IPS-18c (cell line): ENCODE data around the gene CDC25C.
"Not testable (repeated sequence)": the region's sequence is repeated elsewhere in the genome, so short reads cannot be mapped to it uniquely, and the experiment has no call there.

Source experiments
- H3K4me3 ChIP-seq: 2 replicates; pipeline ENCODE4 v1.7.0; 2013; ENCODE audit warnings: low read depth, mild to moderate bottlenecking, low read length, moderate library complexity; ENCODE audit not compliant: insufficient read depth
- H3K9me3 ChIP-seq: one replicate; pipeline ENCODE4 v1.6.1; 2013; ENCODE audit warnings: mild to moderate bottlenecking, low read length, moderate library complexity; ENCODE audit not compliant: control insufficient read depth, insufficient read depth

CDC25C gene

GRCh38 chr5:138351517-138351916, 19.9 kb upstream of the CDC25C start:
- Histone ChIP-seq H3K4me3 (no peak overlapping the region), H3K9me3 (peaks cover 3% of the 10 kb centered on the region)

GRCh38 chr5:138351056-138351455, 19.5 kb upstream of the CDC25C start:
- Histone ChIP-seq H3K4me3 (no peak overlapping the region), H3K9me3 (peaks cover 3% of the 10 kb centered on the region)

- peaks cover 3% of the 10 kb centered on the region for H3K9me3 ChIP-seq
- H3K4me3 ChIP-seq = no peak overlapping the region
Observed at GRCh38 chr5:138350563-138350890, 18.9 kb upstream of the CDC25C start.

GRCh38 chr5:138349852-138350562, 18.4 kb upstream of the CDC25C start:
- Histone ChIP-seq H3K9me3 (peaks cover 3% of the 10 kb centered on the region), H3K4me3 (no peak overlapping the region)

GRCh38 chr5:138346889-138347288, 15.3 kb upstream of the CDC25C start:
- no peak overlapping the region for H3K4me3 ChIP-seq
- H3K9me3 ChIP-seq = no peaks in the 10 kb centered on the region

GRCh38 chr5:138344887-138345622, 13.5 kb upstream of the CDC25C start:
- no peaks in the 10 kb centered on the region for H3K9me3 ChIP-seq
- no peak overlapping the region for H3K4me3 ChIP-seq

- H3K4me3 ChIP-seq = no peak overlapping the region
Observed at GRCh38 chr5:138340008-138340407, 8.4 kb upstream of the CDC25C start.

GRCh38 chr5:138339464-138339863, 7.9 kb upstream of the CDC25C start:
- H3K9me3 ChIP-seq = no peaks in the 10 kb centered on the region
- H3K4me3 ChIP-seq = peak overlapping the region; percentile 56

More at GRCh38 chr5:138340008-138340407, 8.4 kb upstream of the CDC25C start:
- H3K9me3 ChIP-seq = no peaks in the 10 kb centered on the region

- peak overlapping the region; percentile 56 for H3K4me3 ChIP-seq
- no peaks in the 10 kb centered on the region for H3K9me3 ChIP-seq
Observed at GRCh38 chr5:138339091-138339456, 7.5 kb upstream of the CDC25C start.

GRCh38 chr5:138338411-138339090, 6.9 kb upstream of the CDC25C start:
- Histone ChIP-seq H3K4me3 (peak overlapping the region; percentile 56), H3K9me3 (no peaks in the 10 kb centered on the region)

GRCh38 chr5:138337685-138338410, 6.2 kb upstream of the CDC25C start, which contains the start of gene FAM53C:
FAM53C (plus strand) TSS chr5:138338266; CDS start chr5:138341336, 3,070 bp downstream.
- Histone ChIP-seq H3K9me3 (no peaks in the 10 kb centered on the region), H3K4me3 (peak within 1 kb of the TSS; percentile 56)

- H3K4me3 ChIP-seq = peak overlapping the region; percentile 56
- H3K9me3 ChIP-seq = no peaks in the 10 kb centered on the region
Observed at GRCh38 chr5:138336952-138337684, 5.5 kb upstream of the CDC25C start.

GRCh38 chr5:138334867-138335447, 3.4 kb upstream of the CDC25C start:
- H3K4me3 ChIP-seq = no peak overlapping the region
- no peaks in the 10 kb centered on the region for H3K9me3 ChIP-seq

- H3K4me3 ChIP-seq = peak overlapping the region; percentile 80
- H3K9me3 ChIP-seq = no peaks in the 10 kb centered on the region
Observed at GRCh38 chr5:138330813-138331448, 673 bp downstream of the CDC25C start.

GRCh38 chr5:138318211-138318610, 13.4 kb downstream of the CDC25C start:
- not testable (repeated sequence) for H3K9me3 ChIP-seq, H3K4me3 ChIP-seq

GRCh38 chr5:138316355-138316754, 15.2 kb downstream of the CDC25C start:
- H3K9me3 ChIP-seq = no peaks in the 10 kb centered on the region
- no peak overlapping the region for H3K4me3 ChIP-seq
